Stimulated activated CD8-positive, alpha-beta memory T cell treated with anti-CD3 and anti-CD28 coated beads, Interleukin-7, amount 100 ng/mL, for 4 hours (primary cell): ENCODE results near the gene DCTN2.
"Not testable (repeated sequence)": the region's sequence is repeated elsewhere in the genome, so short reads cannot be mapped to it uniquely, and the experiment has no call there.

Source experiments
- DNase-seq, 2 donors: peaks; one replicate each; pipeline ENCODE4 v3.0.0-alpha.2; 2020; ENCODE audit warnings: low read depth in 2 of 2

DCTN2 gene

DNA sequence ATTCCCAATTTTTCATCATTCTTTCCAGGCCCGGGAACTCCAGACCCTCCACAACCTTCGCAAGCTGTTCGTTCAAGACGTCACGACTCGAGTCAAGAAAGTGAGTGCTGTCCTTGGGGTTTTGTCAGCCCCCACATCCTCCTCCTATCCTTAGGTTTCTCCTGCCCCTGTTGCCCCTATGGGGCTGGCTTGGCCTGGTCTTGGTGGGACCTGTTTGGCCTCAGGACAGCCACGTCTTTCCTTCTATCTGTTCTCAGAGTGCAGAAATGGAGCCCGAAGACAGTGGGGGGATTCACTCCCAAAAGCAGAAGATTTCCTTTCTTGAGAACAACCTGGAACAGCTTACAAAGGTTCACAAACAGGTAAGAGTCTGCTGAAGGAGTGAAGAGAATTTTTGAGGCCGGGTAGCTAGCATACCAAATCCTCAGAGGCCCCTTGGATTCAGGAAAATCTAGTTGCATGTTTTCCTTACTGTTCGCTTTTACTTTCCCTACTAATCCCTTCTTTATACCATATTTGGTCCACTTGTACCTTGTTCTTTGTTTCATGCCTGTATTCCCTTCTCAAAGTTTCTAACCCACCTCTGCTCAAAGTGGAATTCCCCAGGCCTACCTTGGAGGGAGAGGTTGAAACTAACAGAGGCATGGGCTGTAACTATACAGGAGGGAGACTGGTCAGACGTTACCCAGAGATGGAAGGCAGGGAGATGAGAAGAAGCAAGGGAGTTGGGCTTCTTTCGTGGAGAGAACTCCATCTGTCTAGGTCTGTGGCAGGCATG is 31.2 kb upstream of the DCTN2 start:
- no peak for DNase-seq

DNA sequence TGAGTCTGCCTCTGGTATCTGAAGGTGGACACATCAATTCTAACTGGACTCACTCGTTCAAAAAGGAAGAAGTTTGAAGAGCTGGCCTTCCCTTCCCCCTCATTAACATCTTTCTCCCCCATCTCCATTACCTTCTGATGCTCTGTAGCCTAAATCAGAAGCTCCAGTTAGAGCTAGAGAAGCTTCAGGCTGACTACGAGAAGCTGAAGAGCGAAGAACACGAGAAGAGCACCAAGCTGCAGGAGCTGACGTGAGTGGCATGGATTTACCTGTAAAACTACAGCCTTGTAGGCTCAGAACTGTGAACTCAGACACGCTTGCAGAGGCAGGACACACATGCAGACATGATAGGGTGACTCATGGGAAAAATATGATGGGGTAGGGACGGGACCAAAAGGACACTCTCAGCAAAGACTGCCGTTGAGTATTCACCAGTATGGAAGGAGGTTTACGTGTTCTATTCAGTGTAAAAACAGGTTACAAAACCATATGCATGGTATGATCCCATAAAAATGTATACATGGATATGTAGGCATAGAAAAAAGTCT is 29.7 kb upstream of the DCTN2 start:
- DNase-seq = no peak

GRCh38 chr12:57575771-57576612 is 29.0 kb upstream of the DCTN2 start:
- DNase-seq = no peak

GRCh38 chr12:57574795-57575194 is 27.8 kb upstream of the DCTN2 start:
- DNase-seq = no peak

GRCh38 chr12:57571926-57572762 is 25.2 kb upstream of the DCTN2 start:
- DNase-seq = no peak

GRCh38 chr12:57570438-57570837 is 23.4 kb upstream of the DCTN2 start:
- not testable (repeated sequence) for DNase-seq

GRCh38 chr12:57569858-57570257 is 22.9 kb upstream of the DCTN2 start:
- no peak for DNase-seq

DNA sequence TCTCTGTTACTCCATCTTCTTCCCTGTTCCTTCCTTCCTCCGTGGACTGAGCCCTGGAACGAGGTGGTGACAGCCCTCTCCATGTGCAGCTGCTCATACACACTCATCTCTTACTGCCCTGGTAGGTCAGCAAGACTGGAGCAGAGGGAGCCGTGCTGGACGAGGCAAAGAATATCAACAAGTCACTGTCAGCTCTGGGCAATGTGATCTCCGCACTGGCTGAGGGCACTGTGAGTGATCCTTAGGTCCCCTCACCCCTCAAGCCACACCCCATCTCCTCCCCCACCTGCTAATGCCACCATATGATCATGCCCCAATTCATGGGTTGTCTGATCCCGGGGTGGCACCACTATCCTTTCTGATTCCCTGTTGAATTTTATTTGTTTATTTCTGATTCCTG is 21.8 kb upstream of the DCTN2 start:
- no peak for DNase-seq

DNA sequence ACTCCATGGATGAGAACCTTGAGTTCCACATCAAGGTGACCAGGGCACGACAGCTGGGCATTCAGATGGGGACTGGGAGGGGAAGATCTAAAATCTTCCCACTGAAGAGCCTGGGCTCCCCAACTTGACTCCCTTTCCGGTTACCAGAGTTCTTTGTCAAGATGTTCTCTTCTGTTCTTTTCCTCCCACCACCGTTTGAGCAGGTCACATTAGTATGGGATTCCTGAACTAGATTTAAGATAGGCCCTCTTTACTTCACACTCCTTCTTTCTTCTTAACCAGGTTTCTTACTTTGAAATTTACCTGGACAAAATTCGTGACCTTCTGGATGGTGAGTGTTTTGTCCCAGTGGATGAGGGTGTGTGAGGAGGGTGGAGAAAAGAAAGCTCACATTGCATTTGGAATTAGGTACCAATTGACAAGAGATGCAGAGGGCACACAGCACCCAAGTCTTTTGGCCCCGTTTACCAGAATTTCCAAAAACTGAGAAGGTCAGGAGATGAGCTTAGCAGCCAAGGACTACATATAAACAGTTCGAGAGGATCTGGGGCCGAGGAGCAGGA is 17.3 kb upstream of the DCTN2 start:
- no peak for DNase-seq

GRCh38 chr12:57563358-57563757 is 16.4 kb upstream of the DCTN2 start:
- DNase-seq = no peak

- not testable (repeated sequence) for DNase-seq
Measured at GRCh38 chr12:57561117-57561516, 14.1 kb upstream of the DCTN2 start.

DNA sequence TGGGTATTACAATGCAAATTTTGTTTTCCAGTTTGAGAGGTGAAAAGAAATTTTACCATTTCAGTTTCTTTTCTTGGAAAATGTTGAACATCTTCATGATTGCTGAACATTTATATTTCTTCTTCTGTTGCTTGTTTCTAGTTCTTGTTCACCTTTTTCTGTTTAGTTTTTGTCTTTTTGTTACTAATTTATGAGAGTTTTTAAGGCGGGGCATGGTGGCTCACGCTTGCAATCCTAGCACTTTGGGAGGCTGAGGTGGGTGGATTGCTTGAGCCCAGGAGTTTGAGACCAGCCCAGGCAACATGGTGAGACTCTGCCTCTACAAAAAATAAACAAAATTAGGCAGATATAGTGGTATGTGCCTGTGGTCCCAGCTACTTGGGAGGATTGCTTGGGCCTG is 13.5 kb upstream of the DCTN2 start:
- DNase-seq = no peak

GRCh38 chr12:57558864-57559263 is 11.9 kb upstream of the DCTN2 start:
- DNase-seq = no peak

DNA sequence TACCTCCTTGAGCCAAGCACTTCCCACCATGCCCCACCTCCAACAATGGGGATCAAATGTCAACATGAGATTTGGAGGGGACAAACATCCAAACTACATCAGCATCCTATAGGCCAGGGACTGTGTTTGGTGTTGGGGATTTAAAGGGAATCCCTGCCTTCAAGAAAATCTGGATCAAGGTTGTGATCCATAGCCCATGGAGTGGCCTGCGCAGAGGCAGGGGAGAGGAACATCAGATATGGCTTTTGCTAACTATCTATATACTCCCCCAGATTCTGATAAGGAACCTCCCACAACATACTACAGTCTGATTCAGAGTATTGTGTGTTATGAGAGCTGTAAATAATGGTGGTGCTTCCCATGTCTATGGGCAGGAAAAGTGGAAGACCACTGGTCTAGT is 7.9 kb upstream of the DCTN2 start:
- no peak for DNase-seq

DNA sequence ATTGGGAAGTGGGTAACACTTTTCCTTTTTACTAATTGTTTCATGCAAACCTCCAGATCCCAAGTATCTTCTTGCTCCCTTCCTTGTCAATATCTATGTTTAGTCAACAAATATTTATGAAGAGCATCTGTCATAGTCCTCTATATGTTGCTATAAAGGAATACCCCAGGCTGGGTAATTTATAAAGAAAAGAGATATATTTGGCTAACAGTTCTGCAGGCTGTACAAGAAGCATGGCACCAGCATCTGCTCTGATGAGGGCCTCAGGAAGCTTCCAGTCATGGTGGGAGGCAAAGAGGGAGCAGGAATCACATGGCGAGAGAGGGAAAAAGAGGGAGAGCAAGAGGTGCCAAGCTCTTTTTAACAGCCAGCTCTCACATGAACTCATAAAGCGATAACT is 7.5 kb upstream of the DCTN2 start:
- no peak for DNase-seq

- no peak for DNase-seq
Measured at GRCh38 chr12:57553343-57554202, 6.6 kb upstream of the DCTN2 start.

DNA sequence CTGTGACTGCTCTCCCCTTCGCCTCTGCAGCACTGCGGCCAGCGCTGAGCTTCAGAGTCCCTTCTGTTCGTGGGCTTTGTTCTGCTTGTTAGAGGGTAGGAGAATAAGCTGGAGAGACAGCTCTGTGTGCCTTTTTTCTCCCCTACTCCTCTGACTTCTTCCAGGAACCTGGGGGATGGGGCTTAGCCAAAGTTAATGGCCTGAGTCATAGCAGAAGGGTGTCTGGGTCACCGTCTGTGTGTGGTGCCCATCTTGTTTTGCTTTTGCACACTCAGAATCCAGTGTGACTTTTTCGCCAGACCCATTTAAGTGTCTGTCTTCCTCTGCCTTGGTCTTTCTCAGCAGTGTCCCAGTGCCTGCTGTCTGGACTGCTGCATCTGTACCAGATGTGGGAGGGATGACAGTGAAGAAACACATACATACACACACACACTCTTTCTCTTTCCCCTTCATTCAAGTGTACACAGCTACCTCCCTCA is 5.9 kb upstream of the DCTN2 start:
- DNase-seq = no peak

DNA sequence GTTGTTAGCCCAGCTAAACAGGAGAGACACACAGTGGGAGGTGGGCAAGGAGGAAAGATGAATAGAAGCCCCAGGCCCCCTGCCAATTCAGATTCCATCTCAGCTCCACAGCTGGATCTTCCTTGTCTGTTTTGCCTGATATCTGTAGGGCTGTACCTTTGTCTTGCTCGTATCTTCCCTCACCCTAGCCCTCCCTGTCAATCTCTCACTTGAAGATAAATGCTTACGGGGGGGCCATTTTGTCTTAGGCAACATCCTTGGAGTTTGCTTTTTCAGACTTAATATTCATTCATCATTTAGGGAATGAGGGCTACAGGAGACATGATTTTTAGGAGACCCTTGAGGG is 5.3 kb upstream of the DCTN2 start:
- DNase-seq = no peak

- DNase-seq = no peak
Measured at GRCh38 chr12:57551637-57552305, 4.8 kb upstream of the DCTN2 start.
